Activated CD8-positive, alpha-beta memory T cell treated with anti-CD3 and anti-CD28 coated beads for 36 hours (primary cell): ENCODE results near the gene NOCT. TPM values are rescaled to one million over a fixed set of nuclear protein-coding genes. Genes with fewer than 3 reads are reported as not detected.
"Not testable (repeated sequence)": the region's sequence is repeated elsewhere in the genome, so short reads cannot be mapped to it uniquely, and the experiment has no call there.

Source experiments
- CTCF ChIA-PET: fragments of 350-600 bp; sonication (Branson Sonifier 250); formaldehyde crosslinking; loops from one replicate; lab custom pipeline; 2021; ENCODE audit warnings: antibody characterized with exemption; lab: Charles Lee
- POLR2A ChIA-PET: fragments of 350-600 bp; sonication (Branson Sonifier 250); formaldehyde crosslinking; loops from one replicate; lab custom pipeline; 2021; ENCODE audit warnings: antibody characterized with exemption; lab: Charles Lee
- total RNA-seq, 2 experiments: library from RNA; stranded (reverse); gene quantifications; one replicate each; pipeline ENCODE4 v1.2.3, GENCODE V29; 2021

The NOCT gene
- 10 to 100 TPM; 22.3 to 22.4 TPM for total RNA-seq

DNA sequence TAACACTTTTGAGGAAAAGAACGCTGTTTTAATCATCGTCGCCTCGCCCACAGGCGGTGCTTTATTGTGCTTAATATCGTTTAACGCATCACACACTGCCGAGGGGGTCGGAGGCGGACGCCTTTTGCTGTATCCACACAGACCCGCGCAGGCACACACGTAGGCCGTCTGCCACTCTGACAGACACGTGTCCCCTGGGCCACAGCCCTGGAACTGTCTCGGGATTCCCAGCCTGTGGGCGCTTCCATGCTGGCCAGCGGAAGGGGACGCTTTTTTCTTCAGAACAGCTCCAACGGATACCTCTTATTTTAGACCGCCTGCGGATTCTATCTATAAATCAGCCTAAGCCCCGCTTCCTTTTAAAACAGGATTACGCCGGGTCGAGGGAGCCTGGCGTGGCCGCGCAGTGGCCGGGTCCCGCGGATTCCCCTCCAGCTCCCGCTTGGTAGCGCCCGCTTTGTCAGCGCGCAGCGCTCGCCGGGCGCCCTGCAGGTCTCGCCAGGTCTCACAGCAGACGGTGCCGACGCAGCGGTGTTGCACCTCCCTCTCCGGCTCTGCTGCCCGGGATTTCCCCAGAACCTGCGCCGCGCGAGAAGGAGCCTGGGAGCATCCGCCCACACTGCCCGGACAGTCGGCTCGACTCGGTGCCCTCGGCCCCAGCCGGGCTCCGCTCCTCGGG is at the start of gene NOCT:
TSS of gene NOCT (plus strand) at position 513 of the 679 bp plus-strand sequence. CDS start 201 bp downstream, outside the sequence.
- ChIA-PET CTCF (interaction anchor here (1.2 to 5.3 kb wide), 2 partner anchors 16 to 286 kb away, joined by 3 to 30 read pairs; partner anchors contain the start of gene NAA15), POLR2A (interaction anchor here (0.6 to 3.0 kb wide), 6 partner anchors 66 to 541 kb away, joined by 3 to 9 read pairs (median 4); partner anchors contain the start of genes ELF2 and SETD7)

DNA sequence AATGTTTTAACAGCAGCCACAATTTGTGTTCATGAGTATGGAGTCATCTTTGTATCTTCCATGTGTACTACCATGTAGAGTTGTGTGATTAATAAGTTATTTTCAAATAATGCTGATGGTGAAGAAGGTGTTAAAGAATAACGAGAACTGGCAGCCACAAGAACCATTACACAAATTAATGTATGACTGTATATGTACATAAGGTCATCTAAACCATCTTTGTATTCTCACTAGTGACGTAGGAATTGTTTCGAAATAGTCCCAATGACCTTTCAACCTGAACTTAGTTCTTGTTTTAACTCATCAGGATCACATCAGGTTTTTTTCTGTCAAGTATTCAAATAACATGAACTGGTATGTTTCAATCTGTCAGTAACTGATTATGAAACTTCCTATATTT is 48.3 kb upstream of the NOCT start:
- CTCF ChIA-PET = no interaction called here
- POLR2A ChIA-PET = no interaction called here

DNA sequence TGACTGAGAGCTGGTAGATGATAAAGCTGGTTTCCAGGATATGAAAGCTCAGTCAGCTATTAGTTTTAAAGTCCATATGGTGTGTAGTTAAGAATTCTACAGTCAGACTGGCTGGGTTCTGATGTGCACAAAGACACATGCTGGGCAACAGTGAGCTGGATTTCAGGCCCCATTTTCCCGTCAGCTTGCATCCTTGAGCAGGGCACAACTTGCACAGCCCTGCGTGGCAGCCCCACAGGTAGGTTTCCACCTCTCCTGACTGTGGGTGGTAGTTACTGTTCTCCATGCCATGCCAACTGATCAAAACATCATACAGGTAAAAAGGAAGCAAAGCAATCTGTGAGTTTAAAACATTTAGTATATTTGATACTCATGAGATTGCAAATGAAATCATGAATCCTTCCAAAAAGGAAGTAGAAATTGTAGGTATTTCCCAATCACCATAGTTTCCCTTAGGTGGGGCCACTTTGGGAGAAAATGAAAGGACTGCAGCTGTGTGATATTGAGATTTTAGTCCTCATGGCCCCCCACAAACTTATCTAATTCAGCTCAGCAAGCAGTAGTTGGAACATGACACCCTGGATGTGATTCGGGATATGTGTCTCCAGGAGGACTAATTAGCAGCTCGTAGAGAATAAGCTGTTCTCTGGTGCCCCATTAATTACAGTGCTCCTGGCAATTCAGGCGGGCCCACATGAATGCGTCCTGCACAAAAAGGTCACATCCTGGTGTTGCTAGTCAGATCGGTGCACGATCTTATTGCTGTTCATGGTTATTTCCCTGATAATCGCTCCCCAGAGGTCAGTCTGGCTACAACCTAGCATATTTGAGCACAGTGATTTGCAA is 42.4 kb upstream of the NOCT start:
- POLR2A ChIA-PET = no interaction called here

GRCh38 chr4:138975225-138975624 is 40.4 kb upstream of the NOCT start:
- POLR2A ChIA-PET = interaction anchor here (0.6 kb wide), 1 partner anchor 1266 kb away, joined by 8 read pairs; no protein-coding TSS in a partner anchor
- CTCF ChIA-PET = no interaction called here

More for the DNA sequence above, 42.4 kb upstream of the NOCT start:
- CTCF ChIA-PET = no interaction called here

DNA sequence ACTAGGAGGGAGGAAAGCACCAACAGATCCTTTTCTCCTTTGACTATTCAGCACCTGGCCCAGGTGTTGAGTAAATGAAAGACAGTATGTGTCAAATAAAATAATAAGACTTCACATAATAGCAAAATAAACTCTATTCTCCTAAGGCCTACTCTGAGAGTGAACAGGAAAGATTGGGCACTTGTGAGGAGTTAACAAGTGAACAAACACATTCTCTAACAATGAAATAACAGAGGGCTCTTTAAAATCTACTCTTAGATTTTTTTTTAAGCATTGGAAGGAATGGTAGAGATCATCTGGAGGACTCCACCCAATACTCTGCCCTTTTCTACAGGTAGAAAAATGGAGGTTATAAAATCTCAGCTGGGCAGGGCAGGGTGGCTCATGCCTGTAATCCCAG is 39.1 kb upstream of the NOCT start:
- CTCF ChIA-PET = interaction anchor here (0.7 kb wide), 1 partner anchor 142 kb away, joined by 5 read pairs; no protein-coding TSS in a partner anchor
- POLR2A ChIA-PET = no interaction called here

DNA sequence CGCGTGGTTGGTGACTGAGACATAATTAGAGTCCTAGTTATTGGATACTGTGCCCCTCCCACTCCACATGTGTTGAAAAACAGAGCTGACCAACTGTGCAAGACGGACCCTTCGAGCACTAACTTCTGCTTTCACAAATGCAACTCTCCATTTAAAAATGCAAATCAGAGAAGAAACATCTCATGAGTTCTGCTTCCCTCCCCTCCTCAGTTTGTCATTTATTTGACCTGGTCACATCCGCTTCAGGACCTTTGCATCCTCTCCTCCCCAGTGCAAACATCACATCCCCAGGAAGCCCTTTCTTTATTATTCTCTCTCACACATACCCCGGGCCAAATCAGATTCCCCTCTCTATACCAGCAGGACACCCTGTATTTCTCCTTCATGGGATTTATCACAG is 38.1 kb upstream of the NOCT start:
- POLR2A ChIA-PET = no interaction called here
- CTCF ChIA-PET = no interaction called here

DNA sequence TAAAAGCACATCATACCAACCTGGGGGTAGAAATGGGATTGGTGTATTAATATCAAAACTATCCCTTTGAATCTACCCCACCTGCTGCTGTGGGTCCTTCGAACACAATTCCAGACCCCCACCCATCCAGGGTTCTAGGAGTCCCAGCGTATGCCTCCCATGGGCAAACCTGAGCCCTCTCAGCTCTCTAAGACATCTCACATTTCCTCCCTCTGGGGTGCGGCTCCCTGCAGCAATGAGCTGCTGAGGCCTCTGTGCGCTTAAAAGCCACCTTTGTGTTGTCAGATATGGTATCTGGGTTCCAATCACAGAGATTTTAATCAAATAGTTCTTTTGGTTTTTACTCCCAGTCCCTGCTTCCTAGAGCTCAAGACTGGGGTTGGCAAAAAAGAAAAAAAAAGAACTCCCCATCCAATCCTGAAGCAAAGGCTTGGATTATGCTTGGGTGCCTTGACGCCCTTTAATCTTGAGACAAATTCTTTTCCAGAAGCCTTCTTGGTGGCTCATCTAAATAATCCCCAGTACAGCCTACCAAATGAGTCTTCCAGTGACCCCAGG is 37.5 kb upstream of the NOCT start:
- POLR2A ChIA-PET = no interaction called here
- CTCF ChIA-PET = no interaction called here

DNA sequence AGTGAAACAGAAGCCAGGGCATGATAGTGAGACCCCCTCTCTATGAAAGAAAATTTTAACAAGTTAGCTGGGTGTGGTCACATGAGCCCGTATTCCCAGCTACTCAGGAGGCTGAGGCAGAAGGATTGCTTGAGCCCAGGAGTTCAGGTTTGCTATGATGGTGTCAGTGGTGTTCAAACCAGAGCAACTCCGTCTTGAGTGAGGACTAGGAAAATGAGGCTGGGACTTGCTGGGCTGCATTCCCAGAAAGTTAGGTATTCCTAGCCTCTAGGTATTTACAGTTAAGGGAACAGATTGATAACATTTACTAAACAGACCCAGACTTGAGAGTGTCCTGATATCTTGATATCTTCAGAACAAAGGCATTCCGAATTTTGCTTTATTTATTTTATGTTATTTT is 37.0 kb upstream of the NOCT start:
- POLR2A ChIA-PET = no interaction called here
- CTCF ChIA-PET = no interaction called here

- ChIA-PET CTCF (no interaction called here), POLR2A (no interaction called here)
These were observed 35.8 kb upstream of the NOCT start for GRCh38 chr4:138979742-138980141.

GRCh38 chr4:138981930-138982390 is 33.6 kb upstream of the NOCT start:
- ChIA-PET POLR2A (no interaction called here), CTCF (no interaction called here)

DNA sequence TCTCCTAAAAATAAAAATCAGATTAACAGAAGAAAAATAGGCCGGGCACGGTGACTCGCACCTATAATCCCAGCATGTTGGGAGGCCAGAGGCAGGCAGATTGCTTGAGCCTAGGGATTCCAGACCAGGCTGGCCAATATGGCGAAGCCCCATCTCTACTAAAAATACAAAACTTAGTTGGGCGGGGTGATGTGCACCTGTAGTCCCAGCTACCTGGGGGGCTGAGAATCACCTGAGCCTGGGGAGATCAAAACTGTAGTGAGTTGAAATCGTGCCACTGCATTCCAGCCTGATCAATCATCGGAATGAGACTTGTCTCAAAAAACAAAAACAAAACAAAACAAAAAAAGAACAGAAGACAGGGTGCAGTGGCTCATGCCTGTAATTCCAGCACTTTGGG is 32.8 kb upstream of the NOCT start:
- ChIA-PET CTCF (no interaction called here), POLR2A (no interaction called here)

DNA sequence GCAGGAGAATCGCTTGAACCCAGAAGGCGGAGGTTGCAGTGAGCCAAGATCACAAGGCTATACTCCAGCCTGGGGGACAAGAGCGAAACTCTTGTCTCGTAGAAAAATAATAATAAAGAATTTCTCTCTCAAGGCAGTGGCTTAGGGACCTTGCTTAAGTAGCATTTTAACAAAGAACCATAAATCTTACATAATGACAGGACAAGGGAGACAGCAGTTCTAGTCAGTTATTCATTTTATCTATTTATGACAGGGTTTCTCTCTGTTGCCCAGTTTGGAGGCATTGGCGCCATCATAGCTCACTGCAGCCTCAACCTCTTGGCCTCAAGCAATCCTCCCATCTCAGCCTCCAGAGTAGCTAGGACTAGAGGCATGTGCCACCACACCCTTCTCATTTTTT is 31.9 kb upstream of the NOCT start:
- CTCF ChIA-PET = no interaction called here
- POLR2A ChIA-PET = no interaction called here

DNA sequence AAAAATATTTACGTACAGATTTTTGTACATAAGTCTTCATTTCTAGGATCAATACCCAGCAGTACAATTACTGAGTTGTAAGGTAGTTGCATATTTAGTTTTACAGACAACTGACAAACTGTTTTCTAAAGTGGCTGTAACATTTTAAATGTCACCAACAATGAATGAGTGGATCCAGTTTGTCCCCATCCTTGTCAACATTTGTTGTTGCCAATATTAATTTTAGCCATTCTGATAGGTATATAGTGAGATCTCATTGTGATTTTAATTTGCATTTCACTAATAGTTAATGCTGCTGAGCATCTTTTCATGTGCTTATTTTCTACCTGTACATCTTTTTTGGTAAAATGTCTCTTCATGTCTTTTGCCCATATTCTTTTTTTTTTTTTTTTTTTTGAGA is 30.9 kb upstream of the NOCT start:
- ChIA-PET CTCF (no interaction called here), POLR2A (no interaction called here)

DNA sequence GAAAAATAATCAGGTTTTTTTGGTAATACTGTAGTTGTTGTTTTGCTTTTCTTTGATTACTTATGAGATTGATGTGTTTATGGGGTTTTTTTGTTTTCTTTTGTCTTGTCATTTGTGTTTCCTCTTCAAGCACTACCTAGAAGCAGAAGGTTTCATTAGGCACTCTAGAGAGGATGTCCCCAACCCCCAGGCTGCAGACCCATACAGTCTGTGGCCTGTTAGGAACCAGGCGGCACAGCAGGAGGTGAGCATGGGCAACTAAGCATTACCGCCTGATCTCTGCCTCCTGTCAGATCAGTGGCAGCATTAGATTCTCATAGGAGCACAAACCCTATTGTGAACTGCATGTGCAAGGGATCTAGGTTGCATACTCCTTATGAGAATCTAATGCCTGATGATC is 22.9 kb upstream of the NOCT start:
- POLR2A ChIA-PET = no interaction called here

DNA sequence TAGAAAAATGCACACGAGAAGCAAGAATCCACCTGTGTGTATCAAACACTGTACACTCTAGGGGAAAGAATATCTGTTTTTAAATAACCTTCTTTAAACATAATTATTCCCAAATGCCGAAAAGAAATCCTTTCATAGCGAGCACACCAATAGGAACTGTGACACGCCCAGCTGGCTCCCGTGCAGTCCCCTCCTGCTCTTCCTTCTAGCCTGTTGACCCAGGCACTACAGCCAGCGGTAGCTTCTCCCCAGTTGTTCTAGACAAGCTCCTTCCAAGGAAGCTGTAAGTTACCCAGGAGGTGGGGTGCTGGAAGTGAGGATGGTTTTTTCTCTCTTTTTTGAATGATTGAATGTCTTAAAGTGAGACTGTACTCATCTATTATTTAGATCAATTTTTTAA is 19.5 kb upstream of the NOCT start:
- ChIA-PET CTCF (no interaction called here), POLR2A (no interaction called here)

More for the DNA sequence above, 22.9 kb upstream of the NOCT start:
- CTCF ChIA-PET = no interaction called here

DNA sequence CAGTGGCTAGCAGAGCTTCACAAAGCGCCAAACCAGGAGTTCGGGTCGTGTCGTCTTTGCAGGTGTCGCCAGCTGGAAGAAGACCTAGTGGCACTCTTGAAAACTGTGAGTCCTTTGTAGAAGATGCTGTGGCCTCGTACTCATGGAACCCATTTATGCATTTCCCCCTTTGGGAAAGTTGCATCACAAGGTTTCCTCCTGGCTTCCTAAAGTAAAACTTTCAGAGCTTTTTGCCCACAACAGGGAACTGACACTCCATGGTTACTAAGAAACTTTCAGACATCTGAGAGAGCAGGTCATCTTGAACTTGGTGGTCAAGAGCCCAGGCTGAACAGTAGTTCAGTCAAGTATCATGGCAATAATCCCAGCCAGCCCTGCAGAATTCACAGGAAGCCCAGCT is 15.9 kb upstream of the NOCT start:
- POLR2A ChIA-PET = no interaction called here
- CTCF ChIA-PET = no interaction called here

DNA sequence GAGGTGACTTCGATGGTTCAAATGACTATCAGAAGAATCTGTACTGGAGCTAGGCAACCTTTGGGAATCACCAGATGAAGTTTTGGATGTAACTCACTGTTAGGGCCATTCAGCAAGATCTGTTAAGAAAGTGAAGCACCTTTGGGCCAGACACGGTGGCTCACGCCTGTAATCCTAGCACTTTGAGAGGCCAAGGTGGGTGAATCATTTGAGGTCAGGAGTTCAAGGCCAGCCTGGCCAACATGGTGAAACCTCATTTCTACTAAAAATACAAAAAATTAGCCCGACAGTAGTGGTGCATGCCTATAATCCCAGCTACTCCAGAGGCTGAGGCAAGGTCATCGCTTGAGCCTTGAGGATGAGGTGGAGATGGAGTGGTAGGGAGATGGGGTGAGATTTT is 15.4 kb upstream of the NOCT start:
- POLR2A ChIA-PET, CTCF ChIA-PET: not testable (repeated sequence)

GRCh38 chr4:139001430-139001829 is 14.2 kb upstream of the NOCT start:
- POLR2A ChIA-PET = interaction anchor here (0.6 kb wide), 1 partner anchor 768 kb away, joined by 3 read pairs; no protein-coding TSS in a partner anchor
- CTCF ChIA-PET = interaction anchor here (0.7 kb wide), 1 partner anchor 1543 kb away, joined by 3 read pairs; no protein-coding TSS in a partner anchor

- POLR2A ChIA-PET, CTCF ChIA-PET: not testable (repeated sequence)
These were observed 11.9 kb upstream of the NOCT start for GRCh38 chr4:139003668-139004067.

DNA sequence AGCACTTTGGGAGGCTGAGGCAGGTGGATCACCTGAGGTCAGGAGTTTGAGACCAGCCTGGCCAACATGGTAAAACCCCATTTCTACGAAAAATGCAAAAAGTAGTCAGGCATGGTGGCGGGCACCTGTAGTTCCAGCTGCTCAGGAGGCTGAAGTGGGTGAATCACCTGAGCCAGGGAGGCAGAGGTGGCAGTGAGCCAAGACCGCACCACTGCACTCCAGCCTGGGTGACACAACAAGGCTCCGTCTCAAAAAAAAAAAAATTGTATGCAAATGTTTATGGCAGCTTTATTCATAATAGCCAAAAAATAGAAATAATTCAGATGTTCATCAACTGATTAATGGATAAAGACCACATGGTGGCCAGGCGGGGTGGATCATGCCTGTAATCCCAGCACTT is 9.8 kb upstream of the NOCT start:
- CTCF ChIA-PET = interaction anchor here (0.5 to 0.7 kb wide), 2 partner anchors 270 to 335 kb away, joined by 3 read pairs; no protein-coding TSS in a partner anchor

More for the DNA sequence above, 9.8 kb upstream of the NOCT start:
- POLR2A ChIA-PET = no interaction called here
